Gastrocnemius medialis (tissue), 4 donors: ENCODE measurements around the gene OR6B1. TPM values are rescaled to one million over a fixed set of nuclear protein-coding genes. Genes with fewer than 3 reads are reported as not detected.

Source experiments
- ATAC-seq, 2 donors: fragments of 150-250 bp; one replicate each; pipeline ENCODE4 v1.9.1; 2016
- DNase-seq, 2 donors: peaks; one replicate each; pipeline ENCODE4 v3.0.0-alpha.2; 2019
- H3K27ac ChIP-seq, 4 donors: fragments of 200-600 bp; sonication (generic); 1 replicate in 1 of 4; 2 replicates in 3 of 4; pipeline ENCODE4 v1.5.1; 2016 to 2018; ENCODE audit warnings: mild to moderate bottlenecking in 2 of 4, moderate library complexity in 1 of 4
- H3K27me3 ChIP-seq, 3 donors: fragments of 200-600 bp; sonication (generic) in 2 of 3; 1 replicate in 1 of 3; 2 replicates in 2 of 3; pipeline versions ENCODE4 v1.5.1 to v1.6.0; 2016 to 2019; ENCODE audit warnings: mild to moderate bottlenecking in 1 of 3, moderate library complexity in 1 of 3
- H3K36me3 ChIP-seq, 2 donors: fragments of 200-600 bp; sonication (generic) in 1 of 2; one replicate each; pipeline ENCODE4 v1.5.1; 2017 to 2018
- H3K4me1 ChIP-seq, 2 donors: fragments of 200-600 bp; sonication (generic) in 1 of 2; one replicate each; pipeline ENCODE4 v1.5.1; 2016 to 2017; ENCODE audit warnings: mild to moderate bottlenecking in 2 of 2
- H3K4me3 ChIP-seq, 4 donors: fragments of 200-600 bp; sonication (generic) in 3 of 4; 1 replicate in 1 of 4; 2 replicates in 3 of 4; pipeline ENCODE4 v1.5.1; 2016 to 2019; ENCODE audit warnings: mild to moderate bottlenecking in 2 of 4
- H3K9me3 ChIP-seq, 3 donors: fragments of 200-600 bp; sonication (generic) in 2 of 3; 1 replicate in 1 of 3; 2 replicates in 2 of 3; pipeline ENCODE4 v1.5.1; 2016 to 2019
- POLR2A ChIP-seq, 2 donors: fragments of 450-650 bp; IDR thresholded peaks; one replicate each; pipeline ENCODE4 v1.6.1; 2017; ENCODE audit warnings: antibody characterized with exemption in 2 of 2, mild to moderate bottlenecking in 2 of 2, moderate library complexity in 2 of 2
- in situ Hi-C, 4 donors: fragments of 200-750 bp; cut with MboI; loops; one replicate each; pipeline versions ENCODE4 v1.15.0 to v1.8.0; 2017; ENCODE audit warnings: low sequenced_read_pairs in 4 of 4
- intact Hi-C: fragments of 100-400 bp; cut with DNase I; formaldehyde crosslinking; loops from one replicate; pipeline ENCODE4 v1.15.1; 2023; ENCODE audit warnings: low total_unique reads
- total RNA-seq, 4 donors: library from RNA; depleted of rRNA; stranded (reverse); fragments of >200 nt; gene quantifications; one replicate each; pipeline versions ENCODE4 v1.1.0 to v1.2.3, GENCODE V29; 2016
- TF ChIP-seq, protein P1 (sequence below), 5 experiments: fragments of 450-650 bp in 3 of 5; fragments of 200-600 bp in 2 of 5; sonication (generic) in 2 of 5; IDR thresholded peaks in 4 of 5; conservative IDR thresholded peaks in 1 of 5; 1 replicate in 4 of 5; 2 replicates in 1 of 5; pipeline ENCODE4 v1.5.1; 2016 to 2019; ENCODE audit warnings: antibody characterized with exemption in 5 of 5, mild to moderate bottlenecking in 3 of 5, moderate library complexity in 3 of 5

The OR6B1 gene
- total RNA-seq, 4 donors from 2014 or later = not detected

- no peak for DNase-seq
- H3K36me3 ChIP-seq = no peaks in the 10 kb centered on the region
- in situ Hi-C loops = no loop called here
- TF ChIP-seq, protein P1, sequence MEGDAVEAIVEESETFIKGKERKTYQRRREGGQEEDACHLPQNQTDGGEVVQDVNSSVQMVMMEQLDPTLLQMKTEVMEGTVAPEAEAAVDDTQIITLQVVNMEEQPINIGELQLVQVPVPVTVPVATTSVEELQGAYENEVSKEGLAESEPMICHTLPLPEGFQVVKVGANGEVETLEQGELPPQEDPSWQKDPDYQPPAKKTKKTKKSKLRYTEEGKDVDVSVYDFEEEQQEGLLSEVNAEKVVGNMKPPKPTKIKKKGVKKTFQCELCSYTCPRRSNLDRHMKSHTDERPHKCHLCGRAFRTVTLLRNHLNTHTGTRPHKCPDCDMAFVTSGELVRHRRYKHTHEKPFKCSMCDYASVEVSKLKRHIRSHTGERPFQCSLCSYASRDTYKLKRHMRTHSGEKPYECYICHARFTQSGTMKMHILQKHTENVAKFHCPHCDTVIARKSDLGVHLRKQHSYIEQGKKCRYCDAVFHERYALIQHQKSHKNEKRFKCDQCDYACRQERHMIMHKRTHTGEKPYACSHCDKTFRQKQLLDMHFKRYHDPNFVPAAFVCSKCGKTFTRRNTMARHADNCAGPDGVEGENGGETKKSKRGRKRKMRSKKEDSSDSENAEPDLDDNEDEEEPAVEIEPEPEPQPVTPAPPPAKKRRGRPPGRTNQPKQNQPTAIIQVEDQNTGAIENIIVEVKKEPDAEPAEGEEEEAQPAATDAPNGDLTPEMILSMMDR (IDR thresholded peaks at IDR 0.05 in 4 of 5, conservative IDR thresholded peaks at IDR 0.05 in 1 of 5) = no peak
- no peak for TF ChIP-seq POLR2A (IDR thresholded peaks at IDR 0.05)
- no peaks in the 10 kb centered on the region for H3K27me3 ChIP-seq
- H3K4me1 ChIP-seq = no peaks in the 10 kb centered on the region
- H3K4me3 ChIP-seq = no peak overlapping the region
- H3K27ac ChIP-seq = no peak overlapping the region
- intact Hi-C loops = no loop called here
- no peak for ATAC-seq
- H3K9me3 ChIP-seq = no peaks in the 10 kb centered on the region
Measured at GRCh38 chr7:143980746-143981510, 19.2 kb upstream of the OR6B1 start.

GRCh38 chr7:143983960-143984359 lies 16.2 kb upstream of the OR6B1 start:
- ATAC-seq (no peak), DNase-seq (no peak)
- Histone ChIP-seq H3K4me1 (no peaks in the 10 kb centered on the region), H3K27me3 (no peaks in the 10 kb centered on the region), H3K36me3 (no peaks in the 10 kb centered on the region), H3K4me3 (no peak overlapping the region), H3K9me3 (no peaks in the 10 kb centered on the region), H3K27ac (no peak overlapping the region)
- in situ Hi-C loops = no loop called here
- intact Hi-C loops = no loop called here
- TF ChIP-seq POLR2A (IDR thresholded peaks at IDR 0.05) = no peak
- TF ChIP-seq, protein P1 (IDR thresholded peaks at IDR 0.05 in 4 of 5, conservative IDR thresholded peaks at IDR 0.05 in 1 of 5) = no peak

- Histone ChIP-seq H3K9me3 (no peaks in the 10 kb centered on the region), H3K27me3 (no peaks in the 10 kb centered on the region), H3K36me3 (no peaks in the 10 kb centered on the region), H3K27ac (no peak overlapping the region), H3K4me1 (no peaks in the 10 kb centered on the region), H3K4me3 (no peak overlapping the region)
- TF ChIP-seq POLR2A (IDR thresholded peaks at IDR 0.05) = no peak
- TF ChIP-seq, protein P1 (IDR thresholded peaks at IDR 0.05 in 4 of 5, conservative IDR thresholded peaks at IDR 0.05 in 1 of 5) = no peak
- intact Hi-C loops (no loop called here), in situ Hi-C loops (no loop called here)
- DNase-seq (no peak), ATAC-seq (no peak)
Measured at GRCh38 chr7:143987513-143987912, 12.6 kb upstream of the OR6B1 start.

DNA sequence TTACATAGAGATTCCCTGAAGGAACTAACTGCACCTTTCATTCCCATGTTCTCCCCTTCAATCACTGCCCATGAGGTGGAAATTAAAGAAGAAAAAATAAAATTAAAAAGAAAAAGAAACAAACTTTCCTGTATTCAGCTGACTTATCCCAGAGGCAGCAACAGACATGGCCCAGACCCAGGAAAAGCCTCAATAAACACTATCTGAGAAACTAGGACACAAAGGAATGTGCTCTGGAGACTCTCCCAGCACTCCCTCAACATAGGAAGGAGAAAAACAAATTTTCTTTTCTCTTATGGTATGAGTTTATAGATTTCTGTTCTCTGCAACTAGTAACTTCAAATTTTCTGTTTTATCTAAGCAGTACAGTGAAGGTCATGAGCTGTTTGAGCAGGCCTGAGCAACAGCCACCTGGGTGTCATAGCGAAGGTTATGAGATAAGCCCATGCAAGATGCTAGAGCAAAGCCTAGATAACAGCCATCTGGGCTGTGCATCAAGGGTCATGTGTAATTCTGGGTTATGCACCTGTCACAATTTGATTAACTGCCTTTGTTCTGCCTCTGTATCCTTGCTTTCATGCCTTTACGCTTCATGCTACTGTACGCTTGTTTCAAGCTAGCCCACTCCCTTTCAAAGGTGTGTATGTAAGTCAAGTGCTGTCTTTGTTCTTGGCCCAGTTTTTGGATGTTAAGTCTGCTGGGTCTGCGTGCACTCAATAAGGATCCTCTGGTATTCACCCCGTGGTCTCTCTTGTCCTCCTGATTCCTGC lies 11.0 kb upstream of the OR6B1 start:
- no peak for ATAC-seq
- in situ Hi-C loops (no loop called here), intact Hi-C loops (no loop called here)
- Histone ChIP-seq H3K9me3 (no peaks in the 10 kb centered on the region), H3K4me1 (no peaks in the 10 kb centered on the region), H3K27ac (no peak overlapping the region), H3K27me3 (no peaks in the 10 kb centered on the region), H3K4me3 (no peak overlapping the region), H3K36me3 (no peaks in the 10 kb centered on the region)
- no peak for DNase-seq
- TF ChIP-seq, protein P1 (IDR thresholded peaks at IDR 0.05 in 4 of 5, conservative IDR thresholded peaks at IDR 0.05 in 1 of 5) = no peak
- no peak for TF ChIP-seq POLR2A (IDR thresholded peaks at IDR 0.05)
